Gastrocnemius medialis (tissue), 4 donors: ENCODE measurements around the gene PLXNA1.

ENCODE experiments used
- POLR2A ChIP-seq, 2 donors: fragments of 450-650 bp; IDR thresholded peaks; one replicate each; pipeline ENCODE4 v1.6.1; 2017; ENCODE audit warnings: antibody characterized with exemption in 2 of 2, mild to moderate bottlenecking in 2 of 2, moderate library complexity in 2 of 2
- TF ChIP-seq, protein P1 (sequence below), 5 experiments: fragments of 450-650 bp in 3 of 5; fragments of 200-600 bp in 2 of 5; sonication (generic) in 2 of 5; IDR thresholded peaks in 4 of 5; conservative IDR thresholded peaks in 1 of 5; 1 replicate in 4 of 5; 2 replicates in 1 of 5; pipeline ENCODE4 v1.5.1; 2016 to 2019; ENCODE audit warnings: antibody characterized with exemption in 5 of 5, mild to moderate bottlenecking in 3 of 5, moderate library complexity in 3 of 5

GRCh38 chr3:126955004-126955790 is 27.7 kb upstream of the PLXNA1 start:
- TF ChIP-seq, protein P1, sequence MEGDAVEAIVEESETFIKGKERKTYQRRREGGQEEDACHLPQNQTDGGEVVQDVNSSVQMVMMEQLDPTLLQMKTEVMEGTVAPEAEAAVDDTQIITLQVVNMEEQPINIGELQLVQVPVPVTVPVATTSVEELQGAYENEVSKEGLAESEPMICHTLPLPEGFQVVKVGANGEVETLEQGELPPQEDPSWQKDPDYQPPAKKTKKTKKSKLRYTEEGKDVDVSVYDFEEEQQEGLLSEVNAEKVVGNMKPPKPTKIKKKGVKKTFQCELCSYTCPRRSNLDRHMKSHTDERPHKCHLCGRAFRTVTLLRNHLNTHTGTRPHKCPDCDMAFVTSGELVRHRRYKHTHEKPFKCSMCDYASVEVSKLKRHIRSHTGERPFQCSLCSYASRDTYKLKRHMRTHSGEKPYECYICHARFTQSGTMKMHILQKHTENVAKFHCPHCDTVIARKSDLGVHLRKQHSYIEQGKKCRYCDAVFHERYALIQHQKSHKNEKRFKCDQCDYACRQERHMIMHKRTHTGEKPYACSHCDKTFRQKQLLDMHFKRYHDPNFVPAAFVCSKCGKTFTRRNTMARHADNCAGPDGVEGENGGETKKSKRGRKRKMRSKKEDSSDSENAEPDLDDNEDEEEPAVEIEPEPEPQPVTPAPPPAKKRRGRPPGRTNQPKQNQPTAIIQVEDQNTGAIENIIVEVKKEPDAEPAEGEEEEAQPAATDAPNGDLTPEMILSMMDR (IDR thresholded peaks at IDR 0.05 in 4 of 5, conservative IDR thresholded peaks at IDR 0.05 in 1 of 5) = no peak
- no peak for TF ChIP-seq POLR2A (IDR thresholded peaks at IDR 0.05)
